ENCODE results near the gene B3GAT2. TPM values are rescaled to one million over a fixed set of nuclear protein-coding genes. Genes with fewer than 3 reads are reported as not detected.

The B3GAT2 gene
- under 0.01 TPM in 1 of 2 replicates, not detected in the other for total RNA-seq

GRCh38 chr6:70956451-70957283 lies at the start of gene B3GAT2:
Gene B3GAT2 (minus strand): TSS chr6:70957060. CDS start chr6:70956429, 631 bp downstream.

All from hair follicle dermal papilla cell (primary cell).